Ramos (cell line): ENCODE data around the gene POLR1D.

ENCODE experiments used
- in situ Hi-C: fragments of 300-500 bp; cut with MboI; formaldehyde crosslinking; loops from one replicate; pipeline ENCODE4 v1.14.3; 2022; ENCODE audit warnings: low sequenced_read_pairs; ENCODE audit not compliant: unreplicated experiment

POLR1D gene, protein sequence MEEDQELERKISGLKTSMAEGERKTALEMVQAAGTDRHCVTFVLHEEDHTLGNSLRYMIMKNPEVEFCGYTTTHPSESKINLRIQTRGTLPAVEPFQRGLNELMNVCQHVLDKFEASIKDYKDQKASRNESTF

DNA sequence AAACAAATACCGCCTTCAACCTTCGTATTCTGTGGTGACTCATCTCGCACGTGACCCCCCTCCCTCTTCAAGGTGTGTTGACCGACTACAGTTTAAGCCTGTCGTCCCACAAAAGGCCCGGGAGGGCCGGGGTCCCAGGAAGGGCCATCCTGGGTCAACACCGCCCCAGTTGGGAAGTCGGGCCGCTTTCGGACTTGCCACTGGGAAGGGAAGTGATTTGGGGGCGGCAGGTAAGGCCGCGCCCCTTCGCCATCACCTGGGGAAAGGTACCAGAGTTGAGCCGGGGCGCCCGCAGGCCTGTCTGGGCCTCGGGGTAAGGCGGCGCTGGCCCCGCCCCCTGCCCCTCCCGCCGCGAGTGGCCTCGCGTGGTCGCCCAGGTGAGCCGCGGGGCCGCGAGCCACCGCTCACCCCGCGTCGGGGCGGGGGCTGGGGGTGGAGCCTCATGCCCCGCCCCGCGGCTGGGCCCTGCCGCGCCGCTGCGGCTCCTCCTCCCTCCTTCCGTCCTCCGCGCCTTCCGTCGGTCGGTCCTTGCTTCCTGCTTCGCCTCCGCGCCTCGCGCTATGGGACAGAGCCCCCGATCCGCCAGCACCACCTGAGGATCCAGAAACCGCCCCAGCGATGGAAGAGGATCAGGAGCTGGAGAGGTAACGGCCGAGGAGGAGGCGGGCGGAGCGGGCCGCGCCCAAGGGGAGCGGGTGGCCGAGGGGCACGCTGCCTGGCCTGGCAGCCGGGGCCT, at the start of gene POLR1D:
Gene POLR1D (plus strand): TSS at position 527 of the 736 bp plus-strand sequence. CDS start 92 bp downstream, at position 619.
- in situ Hi-C loops = no loop called here

DNA sequence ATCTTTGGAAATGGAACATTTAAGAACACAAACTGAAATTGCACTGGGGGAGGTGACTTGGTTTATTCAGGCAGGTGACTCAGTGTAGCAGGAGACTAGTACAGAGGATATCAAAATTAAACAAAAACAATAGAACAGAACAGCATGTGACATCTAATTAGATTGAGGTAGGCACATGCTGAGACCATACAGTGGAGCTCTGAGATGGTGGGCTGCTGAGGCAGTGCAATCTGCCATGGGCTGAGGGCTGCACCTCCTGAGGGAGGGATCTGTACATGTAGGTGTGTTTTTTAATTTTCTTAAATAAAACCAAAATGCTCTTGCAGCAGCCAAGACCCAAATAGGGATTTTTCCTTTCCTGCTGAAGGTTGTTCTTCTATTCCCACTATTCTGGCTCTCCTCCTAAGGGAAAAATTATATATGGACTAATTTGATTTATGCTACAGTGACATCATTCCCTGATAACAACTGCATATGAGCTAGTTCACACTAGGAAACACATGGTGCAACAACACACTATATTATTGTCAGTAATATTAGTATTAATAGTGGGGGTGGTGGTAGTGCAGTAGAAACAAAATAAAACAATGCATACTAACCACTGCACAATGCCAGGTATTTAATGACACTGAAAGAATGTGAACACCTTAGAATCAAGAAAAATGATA, 49.3 kb upstream of the POLR1D start:
- in situ Hi-C loops = no loop called here

DNA sequence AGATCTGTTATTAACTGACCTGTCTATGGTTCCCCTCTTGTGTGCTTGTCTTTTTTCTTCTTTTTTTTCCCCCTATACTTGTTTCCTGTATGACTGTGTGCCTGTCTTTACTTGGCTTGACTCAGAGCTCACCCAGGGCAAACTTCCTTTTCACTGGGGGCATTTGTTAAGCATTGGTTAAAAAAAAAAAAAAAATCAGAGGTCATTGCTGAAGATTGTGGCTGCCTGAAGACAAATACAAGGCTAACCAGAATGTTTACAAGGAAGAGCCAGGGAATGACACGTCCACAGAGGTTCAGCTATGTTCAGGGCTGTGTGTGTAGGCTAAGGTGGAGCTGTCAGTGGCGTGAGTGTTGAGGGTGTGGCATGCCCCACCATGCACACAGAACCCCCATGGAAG, 48.4 kb upstream of the POLR1D start:
- in situ Hi-C loops = no loop called here

DNA sequence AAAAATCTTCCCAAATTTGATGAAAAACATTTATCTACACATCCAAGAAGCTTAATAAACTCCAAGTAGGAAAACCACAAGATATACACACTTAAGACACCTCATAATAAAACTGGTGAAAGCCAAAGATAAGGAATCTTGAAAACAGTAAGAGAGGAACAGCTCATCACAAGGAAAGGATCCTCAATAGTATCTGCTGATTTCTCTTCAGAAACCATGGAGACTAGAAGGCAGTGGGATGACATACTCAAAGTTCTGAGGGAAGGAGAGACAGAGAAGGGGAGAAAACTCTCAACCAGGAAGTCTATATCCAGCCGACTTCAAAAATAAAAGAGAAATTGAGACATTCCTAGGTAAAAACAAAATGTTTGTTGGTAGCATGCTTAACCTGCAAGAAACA, 47.0 kb upstream of the POLR1D start:
- in situ Hi-C loops = no loop called here

DNA sequence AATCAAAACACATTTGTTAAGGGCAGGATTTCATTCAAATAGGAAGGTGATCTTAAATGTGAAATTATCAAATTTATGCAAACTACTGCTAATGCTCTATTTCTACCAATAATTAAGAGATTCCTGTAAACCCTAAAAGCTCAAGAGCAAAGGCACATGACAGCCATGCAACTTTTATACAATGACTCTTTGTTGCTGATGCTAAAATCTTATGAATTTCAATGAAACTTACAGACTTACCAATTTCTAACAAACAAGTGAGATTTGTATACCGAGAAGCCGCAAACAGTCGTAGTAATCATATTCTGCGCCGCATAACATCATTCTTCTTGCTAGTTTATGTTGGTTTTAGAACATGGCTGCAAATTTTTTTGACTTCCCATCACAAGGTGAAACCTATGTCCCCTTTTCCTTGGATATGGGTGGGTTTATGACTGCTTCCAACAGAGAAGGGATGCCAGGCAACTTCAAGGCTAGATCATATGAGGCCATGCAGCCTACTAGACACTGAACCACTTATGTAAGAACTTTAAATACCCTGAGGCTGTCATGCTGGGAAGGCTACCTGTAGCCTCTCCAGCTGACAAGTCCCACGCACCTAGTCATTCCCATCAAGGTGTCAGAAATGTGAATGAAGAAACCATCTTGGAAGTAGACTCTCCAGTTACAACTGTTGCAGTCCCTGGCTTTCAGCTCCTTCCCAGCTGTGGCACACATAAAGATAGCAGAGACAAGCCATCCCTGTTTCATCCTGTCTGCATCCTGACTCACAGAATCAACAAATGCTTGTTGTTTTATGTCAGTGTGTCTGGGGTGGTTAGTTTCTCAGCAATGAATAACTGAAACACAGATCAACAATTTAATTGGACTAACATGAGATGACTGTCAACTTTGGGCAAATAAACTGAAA, 43.3 kb upstream of the POLR1D start:
- in situ Hi-C loops = no loop called here

- in situ Hi-C loops = no loop called here
Observed at GRCh38 chr13:27583645-27584044, 38.0 kb upstream of the POLR1D start.

GRCh38 chr13:27587095-27587746, 34.5 kb upstream of the POLR1D start:
- in situ Hi-C loops = no loop called here

DNA sequence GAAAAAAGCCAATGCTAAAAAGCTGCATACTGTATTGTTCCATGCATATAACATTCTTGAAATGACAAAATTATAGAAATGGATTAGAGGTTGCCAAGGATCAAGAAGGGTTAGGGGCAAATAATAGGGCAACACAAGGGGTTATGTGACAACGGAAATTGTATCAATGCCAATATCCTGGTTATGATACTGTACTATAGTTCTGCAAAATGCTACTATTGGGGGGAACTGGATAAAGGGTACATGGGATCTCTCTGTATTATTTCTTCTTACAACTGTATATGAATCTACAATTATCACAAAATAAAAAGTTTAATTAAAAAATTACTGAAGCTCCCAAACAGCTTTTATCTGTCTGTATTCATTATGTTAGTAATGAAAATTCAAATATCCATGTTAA, 33.3 kb upstream of the POLR1D start:
- in situ Hi-C loops = no loop called here

- in situ Hi-C loops = no loop called here
Observed at GRCh38 chr13:27592865-27593264, 28.8 kb upstream of the POLR1D start.

DNA sequence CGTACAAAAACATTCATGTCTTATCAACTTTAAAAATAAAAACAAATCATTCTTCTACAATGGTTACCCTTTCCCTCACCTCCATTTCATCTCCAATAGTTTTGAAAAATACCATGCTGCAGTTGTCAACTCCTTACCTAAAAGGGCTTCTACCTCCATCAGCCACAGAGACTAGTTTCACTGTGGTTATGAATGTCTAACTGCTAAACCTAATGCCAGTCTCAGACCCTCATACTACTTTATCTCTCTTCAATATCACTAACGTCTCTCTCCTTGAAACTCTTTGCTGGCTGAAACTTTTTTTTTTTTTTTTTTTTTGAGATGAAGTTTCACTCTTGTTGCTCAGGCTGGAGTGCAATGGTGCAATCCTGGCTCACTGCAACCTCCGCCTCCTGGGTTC, 28.4 kb upstream of the POLR1D start:
- in situ Hi-C loops = no loop called here

DNA sequence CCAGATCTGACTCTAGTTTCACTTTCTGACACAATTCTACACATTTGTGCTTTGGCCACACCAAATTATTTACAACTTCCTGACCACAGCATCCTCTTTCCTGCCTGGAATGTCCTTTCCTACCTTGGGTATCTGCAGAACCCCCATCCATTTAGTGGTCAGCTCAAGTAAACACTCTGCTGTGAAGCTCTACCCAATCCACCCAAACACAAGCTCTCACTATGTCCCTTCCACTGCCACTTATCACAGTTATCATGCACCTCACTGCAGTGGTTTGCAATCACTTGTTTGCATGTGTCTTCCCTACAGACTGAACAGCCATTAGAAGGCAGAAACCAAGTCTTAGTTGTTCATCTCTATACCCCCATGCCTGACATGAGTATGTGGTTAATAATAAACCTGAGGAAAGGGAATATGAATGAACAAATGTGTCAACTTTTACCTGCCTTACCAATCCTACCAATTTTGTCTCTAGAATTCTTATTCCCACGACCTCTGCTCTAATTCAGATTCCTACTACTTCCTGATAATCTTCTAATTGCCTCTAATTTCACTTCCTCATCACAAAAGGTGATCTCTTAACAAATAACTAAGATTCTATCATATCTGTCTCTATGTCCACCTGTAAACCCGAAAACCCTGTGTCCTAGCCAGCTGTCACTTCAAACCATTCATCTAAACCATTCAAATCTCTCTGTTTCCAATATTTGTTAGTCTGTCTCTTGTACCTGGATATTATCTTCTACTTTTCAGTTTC, 26.5 kb upstream of the POLR1D start:
- in situ Hi-C loops = no loop called here

DNA sequence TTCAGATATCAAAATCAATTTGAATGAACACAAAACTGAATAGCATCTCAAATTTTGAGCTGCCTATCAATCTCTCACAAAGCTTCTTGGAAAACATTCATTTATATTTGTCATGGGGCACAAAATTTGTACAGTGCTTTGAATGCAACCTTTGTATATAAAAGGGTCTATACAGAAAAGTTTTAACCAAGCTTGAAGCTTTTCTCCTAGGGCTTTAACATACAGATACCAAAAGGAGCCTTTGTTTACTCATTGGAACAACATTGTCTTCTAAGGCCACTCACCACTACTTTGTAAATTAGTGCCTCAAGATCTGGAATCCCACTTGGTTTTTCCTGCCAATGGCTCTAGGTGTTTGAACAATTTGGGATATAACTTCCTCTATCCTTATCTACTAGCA, 22.6 kb upstream of the POLR1D start:
- in situ Hi-C loops = no loop called here

DNA sequence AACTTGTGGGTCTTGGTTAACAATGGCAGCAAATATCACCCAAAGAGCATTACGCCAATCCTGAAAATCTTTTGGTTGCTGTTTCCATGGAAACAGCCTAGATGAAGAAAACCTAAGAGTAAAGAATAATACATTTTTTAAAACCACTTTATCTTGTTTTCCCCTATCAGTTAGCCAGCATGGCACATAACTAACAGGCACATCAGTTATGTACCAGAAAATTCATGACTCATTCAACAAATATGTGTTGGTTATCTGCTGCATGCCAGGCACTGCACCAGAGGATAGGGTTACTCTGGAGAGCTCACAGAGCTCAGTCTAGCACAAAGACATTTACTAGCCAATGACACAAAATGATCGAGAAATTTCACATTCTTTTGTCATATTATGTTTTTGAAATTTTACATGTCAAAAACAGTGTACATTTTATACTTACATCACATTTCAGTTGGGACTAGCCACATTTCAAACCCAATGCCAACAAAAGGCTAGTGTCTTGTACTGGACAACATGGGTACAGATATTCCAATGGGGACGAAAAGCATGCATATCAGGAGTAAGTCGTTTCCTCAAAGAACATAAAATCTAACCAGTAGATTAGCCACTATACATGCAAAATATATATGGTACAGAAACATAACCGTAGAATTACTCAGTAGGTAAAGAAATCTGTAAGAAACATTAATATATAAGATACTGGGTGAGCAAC, 21.7 kb upstream of the POLR1D start:
- in situ Hi-C loops = no loop called here

GRCh38 chr13:27600711-27601110, 21.0 kb upstream of the POLR1D start:
- in situ Hi-C loops = no loop called here

GRCh38 chr13:27601208-27601607, 20.5 kb upstream of the POLR1D start:
- in situ Hi-C loops = no loop called here

- in situ Hi-C loops = no loop called here
Observed at GRCh38 chr13:27601803-27602202, 19.9 kb upstream of the POLR1D start.

GRCh38 chr13:27605099-27605498, 16.6 kb upstream of the POLR1D start:
- in situ Hi-C loops = no loop called here

GRCh38 chr13:27605610-27606200, 16.0 kb upstream of the POLR1D start:
- in situ Hi-C loops = no loop called here
